CD14-positive monocyte (primary cell): Measurements from ENCODE around the gene NOTO. TPM values are rescaled to one million over a fixed set of nuclear protein-coding genes. Genes with fewer than 3 reads are reported as not detected.
A peak's percentile ranks its signal among the peaks of the same experiment; 100 is the strongest.
"Not testable (repeated sequence)": the region's sequence is repeated elsewhere in the genome, so short reads cannot be mapped to it uniquely, and the experiment has no call there.

ENCODE experiments used
- DNase-seq, 3 donors: peaks; one replicate each; pipeline ENCODE4 v3.0.0-alpha.2; 2011 to 2022
- H2AFZ ChIP-seq: 2 replicates; pipeline ENCODE4 v1.6.0; 2012; ENCODE audit warnings: mild to moderate bottlenecking, low read depth, low read length, inconsistent platforms; ENCODE audit not compliant: insufficient read depth, poor library complexity, severe bottlenecking
- H3K27ac ChIP-seq, 2 donors: 1 replicate in 1 of 2; 2 replicates in 1 of 2; pipeline ENCODE4 v1.5.1; 2012 to 2013; ENCODE audit warnings: low read length in 2 of 2, control low read depth in 1 of 2, inconsistent platforms in 1 of 2, low read depth in 1 of 2, mild to moderate bottlenecking in 1 of 2
- H3K27me3 ChIP-seq, 2 donors: one replicate each; pipeline versions ENCODE4 v1.6.0 to v1.6.1; 2011 to 2013; ENCODE audit warnings: low read length in 2 of 2; ENCODE audit not compliant: control insufficient read depth in 2 of 2, insufficient read depth in 2 of 2
- H3K36me3 ChIP-seq, 2 donors: replicated peaks in 1 of 2; 1 replicate in 1 of 2; 2 replicates in 1 of 2; pipeline versions ENCODE4 v1.5.1 to v1.6.1; 2012 to 2013; ENCODE audit warnings: low read length in 2 of 2, control low read depth in 1 of 2, inconsistent platforms in 1 of 2, mild to moderate bottlenecking in 1 of 2; ENCODE audit not compliant: insufficient read depth in 2 of 2, control insufficient read depth in 1 of 2
- H3K4me1 ChIP-seq, 2 donors: 1 replicate in 1 of 2; 2 replicates in 1 of 2; pipeline versions ENCODE4 v1.5.1 to v1.6.1; 2012 to 2013; ENCODE audit warnings: low read length in 2 of 2, control low read depth in 1 of 2, inconsistent platforms in 1 of 2, mild to moderate bottlenecking in 1 of 2, moderate library complexity in 1 of 2; ENCODE audit not compliant: insufficient read depth in 2 of 2, control insufficient read depth in 1 of 2
- H3K4me2 ChIP-seq: replicated peaks from 2 replicates; pipeline ENCODE3; 2012; ENCODE audit warnings: low read length, moderate library complexity, mild to moderate bottlenecking; ENCODE audit not compliant: poor library complexity, severe bottlenecking; ENCODE audit errors: extremely low read depth
- H3K4me3 ChIP-seq, 3 experiments: fragments of 200-600 bp in 1 of 3; sonication (generic) in 1 of 3; replicated peaks in 1 of 3; 1 replicate in 2 of 3; 2 replicates in 1 of 3; pipeline ENCODE4 v1.5.1; 2011 to 2013; ENCODE audit warnings: low read length in 3 of 3, mild to moderate bottlenecking in 3 of 3, control low read depth in 2 of 3, low read depth in 2 of 3, inconsistent platforms in 1 of 3, moderate library complexity in 1 of 3
- H3K79me2 ChIP-seq: 2 replicates; pipeline ENCODE4 v1.6.0; 2012; ENCODE audit warnings: mild to moderate bottlenecking, control low read depth, inconsistent platforms, low read length, moderate library complexity; ENCODE audit not compliant: insufficient read depth
- H3K9ac ChIP-seq: 2 replicates; pipeline ENCODE4 v1.6.0; 2017; ENCODE audit warnings: low read length, mild to moderate bottlenecking; ENCODE audit not compliant: insufficient read depth, poor library complexity, severe bottlenecking
- H3K9me3 ChIP-seq, 2 donors: replicated peaks in 1 of 2; 1 replicate in 1 of 2; 2 replicates in 1 of 2; pipeline versions ENCODE4 v1.5.1 to v1.6.1; 2012 to 2013; ENCODE audit warnings: low read length in 2 of 2, control low read depth in 1 of 2; ENCODE audit not compliant: control insufficient read depth in 1 of 2, insufficient read depth in 1 of 2
- H4K20me1 ChIP-seq: 2 replicates; pipeline ENCODE4 v1.6.0; 2012; ENCODE audit warnings: mild to moderate bottlenecking, low read length, control low read depth, moderate library complexity; ENCODE audit not compliant: insufficient read depth
- H3K27ac Mint-ChIP-seq, 7 donors: one replicate each; pipeline ENCODE4 v1.8.0; 2020; ENCODE audit warnings: mild to moderate bottlenecking in 7 of 7, mixed read lengths in 7 of 7, moderate library complexity in 6 of 7, inconsistent platforms in 2 of 7
- H3K27me3 Mint-ChIP-seq, 3 donors: one replicate each; pipeline ENCODE4 v1.8.0; 2021 to 2022; ENCODE audit warnings: low read depth in 3 of 3, mild to moderate bottlenecking in 3 of 3, mixed read lengths in 3 of 3, moderate library complexity in 3 of 3, inconsistent platforms in 1 of 3
- H3K36me3 Mint-ChIP-seq, 2 donors: one replicate each; pipeline ENCODE4 v1.8.0; 2020; ENCODE audit warnings: mixed read lengths in 2 of 2, inconsistent platforms in 1 of 2, mild to moderate bottlenecking in 1 of 2
- H3K4me1 Mint-ChIP-seq: one replicate; pipeline ENCODE4 v1.8.0; 2020; ENCODE audit warnings: mild to moderate bottlenecking, mixed read lengths
- H3K4me3 Mint-ChIP-seq, 2 donors: one replicate each; pipeline ENCODE4 v1.8.0; 2020; ENCODE audit warnings: mild to moderate bottlenecking in 2 of 2, mixed read lengths in 2 of 2, moderate library complexity in 1 of 2
- H3K9me3 Mint-ChIP-seq, 7 donors: one replicate each; pipeline ENCODE4 v1.8.0; 2020 to 2022; ENCODE audit warnings: mixed read lengths in 7 of 7, mild to moderate bottlenecking in 6 of 7, moderate library complexity in 6 of 7, inconsistent platforms in 2 of 7
- CTCF ChIP-seq: fragments of 200-600 bp; IDR thresholded peaks from one replicate; pipeline ENCODE4 v1.8.0; 2022; ENCODE audit warnings: antibody characterized with exemption, mild to moderate bottlenecking
- WGBS: methylation state at CpG from one replicate; pipeline ENCODE4 v1.1.5; 2013; ENCODE audit warnings: missing lambda C conversion rate; ENCODE audit not compliant: insufficient coverage; 5-methylcytosine and 5-hydroxymethylcytosine counted together
- intact Hi-C, 2 donors: fragments of 100-400 bp; cut with micrococcal nuclease; formaldehyde crosslinking; loops; one replicate each; pipeline versions ENCODE4 v1.15.0 to v1.15.1; 2023
- polyA plus RNA-seq, 3 donors: library from polyadenylated mRNA; depleted of rRNA in 1 of 3; unstranded in 2 of 3; stranded (reverse) in 1 of 3; fragments of 300-500 nt in 2 of 3; fragments of >200 nt in 1 of 3; fragmentation: Illumina TruSeq in 2 of 3; gene quantifications; 1 replicate in 2 of 3; 2 replicates in 1 of 3; pipeline ENCODE4 v1.2.3, GENCODE V29; 2012 to 2021

The NOTO gene
- polyA plus RNA-seq, 3 donors: not detected

GRCh38 chr2:73162856-73163391, 39.5 kb upstream of the NOTO start:
- peaks cover 0 to 6% of the 10 kb centered on the region in 2 donors for H3K27me3 ChIP-seq
- no peak for TF ChIP-seq CTCF
- Mint-ChIP-seq H3K4me3 (no peak overlapping the region), H3K27me3 (peaks cover 15 to 22% (median 19%) of the 10 kb centered on the region in 3 donors), H3K27ac (no peak overlapping the region), H3K9me3 (peaks cover 0 to 2% (median 0%) of the 10 kb centered on the region in 7 donors), H3K36me3 (no peaks in the 10 kb centered on the region), H3K4me1 (no peaks in the 10 kb centered on the region)
- no peak overlapping the region for H3K4me3 ChIP-seq
- H3K27ac ChIP-seq: no peak overlapping the region
- H3K4me2 ChIP-seq: no peak overlapping the region
- H3K79me2 ChIP-seq: no peaks in the 10 kb centered on the region
- no peaks in the 10 kb centered on the region for H3K4me1 ChIP-seq
- intact Hi-C loops: loop anchor here (5.0 kb wide), 3 partner anchors 166 to 271 kb away; no protein-coding TSS in a partner anchor
- H3K36me3 ChIP-seq: no peaks in the 10 kb centered on the region
- WGBS: 72% methylated on average over 8 of the region's 14 CpGs
- H4K20me1 ChIP-seq: no peaks in the 10 kb centered on the region
- no peaks in the 10 kb centered on the region for H3K9me3 ChIP-seq
- no peak overlapping the region for H2AFZ ChIP-seq
- DNase-seq: no peak
- no peak overlapping the region for H3K9ac ChIP-seq

DNA sequence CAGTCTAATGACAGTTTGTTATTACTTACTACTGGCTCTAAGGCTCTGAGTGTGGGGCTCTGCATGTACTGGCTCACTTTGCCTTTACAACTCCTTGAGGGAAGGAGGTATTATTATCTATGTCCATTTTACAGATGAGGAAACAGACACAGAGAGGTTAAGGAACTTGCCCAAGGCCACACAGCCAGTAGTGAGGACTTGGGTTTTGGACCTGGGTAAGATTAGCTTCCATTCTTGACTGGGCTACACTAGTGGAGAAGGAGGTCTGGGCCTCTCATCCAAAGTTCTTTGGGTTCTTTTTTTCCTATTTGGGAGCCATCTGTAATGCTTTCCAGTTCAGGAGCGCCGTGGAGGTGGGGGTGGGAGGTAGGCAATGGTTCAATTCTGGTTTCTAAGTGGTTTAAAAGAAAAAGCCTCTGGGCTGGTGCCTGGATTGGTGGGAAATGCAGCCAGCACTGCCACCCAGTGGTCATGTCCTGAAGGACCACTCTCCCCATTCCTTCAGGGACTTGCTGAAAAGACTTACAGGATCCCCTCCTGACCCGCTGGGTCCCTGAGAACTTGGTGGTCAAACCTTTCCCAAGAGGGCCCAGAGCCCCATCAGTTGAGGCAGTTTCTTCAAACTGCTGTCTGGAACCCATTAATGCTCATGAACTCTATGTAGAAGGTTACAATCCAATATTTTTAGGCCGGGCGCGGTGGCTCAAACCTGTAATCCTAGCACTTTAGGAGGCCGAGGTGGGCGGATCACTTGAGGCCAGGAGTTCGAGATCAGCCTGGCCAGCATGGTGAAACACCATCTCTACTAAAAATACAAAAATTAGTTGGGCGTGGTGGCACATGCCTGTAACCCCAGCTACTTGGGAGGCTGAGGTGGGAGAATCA, 38.6 kb upstream of the NOTO start:
- H3K4me1 Mint-ChIP-seq: no peaks in the 10 kb centered on the region
- H3K4me3 Mint-ChIP-seq: no peak overlapping the region

DNA sequence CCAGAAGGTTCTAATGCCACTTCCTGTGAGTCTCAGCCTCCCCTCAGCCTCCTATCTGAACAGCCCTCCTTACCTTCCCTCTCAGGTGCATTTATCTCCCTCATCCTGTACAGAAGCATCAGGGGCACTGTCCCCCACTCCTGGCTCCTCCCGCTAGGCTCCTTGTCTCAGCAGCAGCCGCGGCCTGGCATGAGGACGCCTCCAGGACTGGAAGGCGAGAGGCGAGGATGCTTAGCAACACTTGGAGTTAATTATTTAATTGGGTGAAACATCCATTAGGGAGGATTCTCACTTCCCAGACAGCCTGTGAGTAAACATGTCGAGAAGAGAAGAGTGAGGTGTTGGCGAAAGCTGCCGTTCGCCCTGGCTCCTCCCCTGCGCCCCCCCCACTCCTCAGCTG, 36.4 kb upstream of the NOTO start:
- H3K4me1 Mint-ChIP-seq: not testable (repeated sequence)
- no CpG with 5 or more reads among the region's 11 CpGs for WGBS

More for the DNA sequence above, 38.6 kb upstream of the NOTO start:
- TF ChIP-seq CTCF: peak; percentile 90
- H3K27me3 Mint-ChIP-seq: peaks cover 13 to 24% (median 15%) of the 10 kb centered on the region in 3 donors
- Histone ChIP-seq H3K4me1 (no peaks in the 10 kb centered on the region), H3K27ac (no peak overlapping the region), H3K9ac (no peak overlapping the region), H2AFZ (no peak overlapping the region), H3K79me2 (no peaks in the 10 kb centered on the region), H3K36me3 (no peaks in the 10 kb centered on the region), H3K27me3 (no peaks in the 10 kb centered on the region), H4K20me1 (no peaks in the 10 kb centered on the region), H3K4me2 (no peak overlapping the region), H3K9me3 (no peaks in the 10 kb centered on the region), H3K4me3 (no peak overlapping the region)
- no peak overlapping the region for H3K27ac Mint-ChIP-seq
- DNase-seq: peak; percentile 42 to 58 (median 53)
- H3K36me3 Mint-ChIP-seq: no peaks in the 10 kb centered on the region
- peaks cover 0 to 2% (median 0%) of the 10 kb centered on the region in 7 donors for H3K9me3 Mint-ChIP-seq
- intact Hi-C loops: loop anchor here (2.0 to 5.0 kb wide), 4 partner anchors 79 to 271 kb away; no protein-coding TSS in a partner anchor
- 75% methylated on average over 4 of the region's 10 CpGs for WGBS

More for the DNA sequence above, 36.4 kb upstream of the NOTO start:
- not testable (repeated sequence) for H3K4me3 Mint-ChIP-seq, H3K27me3 ChIP-seq, H3K27ac Mint-ChIP-seq, H3K27ac ChIP-seq, H3K36me3 Mint-ChIP-seq, H3K79me2 ChIP-seq, H4K20me1 ChIP-seq, H2AFZ ChIP-seq, H3K9ac ChIP-seq, H3K4me2 ChIP-seq, H3K9me3 Mint-ChIP-seq, H3K4me3 ChIP-seq, DNase-seq, H3K9me3 ChIP-seq, H3K36me3 ChIP-seq, H3K4me1 ChIP-seq
- H3K27me3 Mint-ChIP-seq: peaks cover 9 to 16% (median 14%) of the 10 kb centered on the region in 3 donors
- intact Hi-C loops: loop anchor here (2.0 kb wide), 1 partner anchor 81 kb away; no protein-coding TSS in a partner anchor
